Left lung (tissue), 10 donors: ENCODE measurements around the gene SYS1. TPM values are rescaled to one million over a fixed set of nuclear protein-coding genes. Genes with fewer than 3 reads are reported as not detected.

ENCODE experiments used
- ATAC-seq: fragments of 200-7000 bp; cut with Tn5 transposase; one replicate; pipeline ENCODE4 v1.9.1; 2020; ENCODE audit warnings: moderate library complexity
- DNase-seq, 4 donors: peaks; one replicate each; pipeline ENCODE4 v3.0.0-alpha.2; 2013 to 2020
- H3K27ac ChIP-seq, 2 donors: fragments of 200-600 bp; sonication (generic) in 1 of 2; one replicate each; pipeline versions ENCODE4 v1.5.0 to v1.8.0; 2020 to 2021
- H3K27me3 ChIP-seq, 2 donors: fragments of 200-600 bp; sonication (generic) in 1 of 2; one replicate each; pipeline versions ENCODE4 v1.5.0 to v1.8.0; 2020 to 2021
- H3K36me3 ChIP-seq, 2 donors: fragments of 200-600 bp; sonication (generic) in 1 of 2; one replicate each; pipeline versions ENCODE4 v1.5.0 to v1.8.0; 2020 to 2021
- H3K4me1 ChIP-seq, 2 donors: fragments of 200-600 bp; one replicate each; pipeline ENCODE4 v1.8.0; 2021
- H3K4me3 ChIP-seq, 2 donors: fragments of 200-600 bp; sonication (generic) in 1 of 2; one replicate each; pipeline versions ENCODE4 v1.5.0 to v1.8.0; 2020 to 2021; ENCODE audit warnings: mild to moderate bottlenecking in 1 of 2
- H3K9me3 ChIP-seq, 2 donors: fragments of 200-600 bp; sonication (generic) in 1 of 2; one replicate each; pipeline versions ENCODE4 v1.5.0 to v1.8.0; 2020 to 2021
- intact Hi-C, 2 donors: fragments of 100-400 bp; cut with DNase I; formaldehyde crosslinking; loops; one replicate each; pipeline versions ENCODE4 v1.11.2 to v1.14.2; 2022
- polyA plus RNA-seq, 6 donors: library from polyadenylated mRNA; unstranded; fragments of 120-200 nt; gene quantifications; one replicate each; pipeline ENCODE4 v1.2.1, GENCODE V29; 2013; ENCODE audit not compliant: insufficient read length in 6 of 6
- total RNA-seq, 2 donors: library from RNA; stranded (reverse); fragmentation: NEBNext Ultra II Directional; extraction: Animal tissue kit (Norgen Biotek cat#: 25700); gene quantifications; one replicate each; pipeline ENCODE4 v1.2.1, GENCODE V29; 2021
- TF ChIP-seq, protein P1 (sequence below), 2 donors: fragments of 200-600 bp; sonication (generic) in 1 of 2; IDR thresholded peaks; one replicate each; pipeline versions ENCODE4 v1.5.0 to v1.8.0; 2021; ENCODE audit warnings: antibody characterized with exemption in 2 of 2
- donor health status: DM: no; HTN: yes; CAD: no.
- donor health status: DM: no; HTN: no; CAD: no.

SYS1 gene
- total and polyA plus RNA-seq, 8 donors: 20.8 to 48.8 (median 24.1) TPM

DNA sequence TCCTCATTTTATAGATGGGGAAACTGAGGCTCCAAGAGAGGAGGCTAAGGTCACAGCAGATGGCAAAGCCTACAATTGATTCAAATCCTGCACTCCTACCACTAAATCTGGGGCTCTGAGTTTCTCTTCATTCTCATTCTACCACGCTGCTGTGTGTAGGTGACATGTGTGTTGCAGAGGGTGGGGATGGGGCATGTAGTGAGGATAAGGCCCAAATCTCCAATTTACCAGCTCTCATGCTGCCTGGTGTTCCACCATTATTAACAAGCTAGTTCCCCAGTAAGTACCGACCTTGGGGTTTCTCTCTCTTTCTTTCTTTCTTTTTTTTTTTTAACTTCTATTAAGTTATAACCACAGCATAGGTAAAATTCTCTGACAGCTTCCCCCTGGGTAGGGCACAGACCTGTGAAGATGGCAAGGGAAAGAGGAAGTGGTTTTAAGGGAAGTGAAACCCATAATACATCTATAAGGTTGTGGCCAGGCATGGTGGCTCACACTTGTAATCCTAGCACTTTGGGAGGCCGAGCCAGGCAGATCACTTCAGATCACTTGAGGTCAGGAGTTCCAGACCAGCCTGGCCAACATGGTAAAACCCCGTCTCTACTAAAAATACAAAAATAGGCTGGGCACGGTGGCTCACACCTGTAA is 41.9 kb upstream of the SYS1 start:
- intact Hi-C loops: loop anchor here in 1 of 2 donors (5.0 to 10.0 kb wide), 2 partner anchors 116 to 454 kb away; no protein-coding TSS in a partner anchor
- ATAC-seq: no peak

DNA sequence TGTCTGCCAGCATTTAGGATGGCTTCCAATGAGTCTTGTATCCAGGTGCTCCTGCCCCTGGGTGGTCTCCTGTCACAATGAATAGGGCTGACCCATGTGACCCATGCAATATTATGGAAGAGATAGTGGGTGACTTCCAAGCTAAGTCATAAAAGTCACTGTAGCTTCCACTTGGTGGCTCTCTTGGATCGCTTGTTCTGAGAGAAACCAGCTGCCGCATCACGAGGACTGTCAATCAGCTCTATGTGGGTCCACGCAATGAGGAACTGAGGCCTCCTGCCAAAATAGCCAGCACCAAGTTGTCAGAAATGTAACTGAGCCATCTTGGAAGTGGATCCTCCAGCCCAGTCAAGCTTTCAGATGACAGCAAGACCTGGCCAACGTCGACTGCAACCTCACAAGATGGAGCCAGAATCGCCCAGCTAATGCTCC is 40.0 kb upstream of the SYS1 start:
- ATAC-seq: peak; percentile 81
- peaks cover 0 to 36% of the 10 kb centered on the region in 2 donors for H3K36me3 ChIP-seq
- peaks cover 0 to 21% of the 10 kb centered on the region in 2 donors for H3K4me1 ChIP-seq
- DNase-seq: peak in 1 of 4 donors; percentile 83
- no peak overlapping the region for H3K27ac ChIP-seq
- H3K27me3 ChIP-seq: peaks cover 0 to under 1% of the 10 kb centered on the region in 2 donors
- H3K4me3 ChIP-seq: no peak overlapping the region
- intact Hi-C loops: loop anchor here in 1 of 2 donors (5.0 to 10.0 kb wide), 2 partner anchors 114 to 452 kb away; no protein-coding TSS in a partner anchor
- H3K9me3 ChIP-seq: no peaks in the 10 kb centered on the region
- TF ChIP-seq, protein P1, sequence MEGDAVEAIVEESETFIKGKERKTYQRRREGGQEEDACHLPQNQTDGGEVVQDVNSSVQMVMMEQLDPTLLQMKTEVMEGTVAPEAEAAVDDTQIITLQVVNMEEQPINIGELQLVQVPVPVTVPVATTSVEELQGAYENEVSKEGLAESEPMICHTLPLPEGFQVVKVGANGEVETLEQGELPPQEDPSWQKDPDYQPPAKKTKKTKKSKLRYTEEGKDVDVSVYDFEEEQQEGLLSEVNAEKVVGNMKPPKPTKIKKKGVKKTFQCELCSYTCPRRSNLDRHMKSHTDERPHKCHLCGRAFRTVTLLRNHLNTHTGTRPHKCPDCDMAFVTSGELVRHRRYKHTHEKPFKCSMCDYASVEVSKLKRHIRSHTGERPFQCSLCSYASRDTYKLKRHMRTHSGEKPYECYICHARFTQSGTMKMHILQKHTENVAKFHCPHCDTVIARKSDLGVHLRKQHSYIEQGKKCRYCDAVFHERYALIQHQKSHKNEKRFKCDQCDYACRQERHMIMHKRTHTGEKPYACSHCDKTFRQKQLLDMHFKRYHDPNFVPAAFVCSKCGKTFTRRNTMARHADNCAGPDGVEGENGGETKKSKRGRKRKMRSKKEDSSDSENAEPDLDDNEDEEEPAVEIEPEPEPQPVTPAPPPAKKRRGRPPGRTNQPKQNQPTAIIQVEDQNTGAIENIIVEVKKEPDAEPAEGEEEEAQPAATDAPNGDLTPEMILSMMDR (IDR thresholded peaks at IDR 0.05): peak in 1 of 2 donors; percentile 8

More for the DNA sequence above, 41.9 kb upstream of the SYS1 start:
- Histone ChIP-seq H3K4me3 (no peak overlapping the region), H3K36me3 (peaks cover 0 to 20% of the 10 kb centered on the region in 2 donors), H3K4me1 (peaks cover 0 to 21% of the 10 kb centered on the region in 2 donors), H3K9me3 (no peaks in the 10 kb centered on the region), H3K27me3 (peaks cover 8 to 19% of the 10 kb centered on the region in 2 donors), H3K27ac (no peak overlapping the region)
- no peak for DNase-seq
- TF ChIP-seq, protein P1 (IDR thresholded peaks at IDR 0.05): no peak

DNA sequence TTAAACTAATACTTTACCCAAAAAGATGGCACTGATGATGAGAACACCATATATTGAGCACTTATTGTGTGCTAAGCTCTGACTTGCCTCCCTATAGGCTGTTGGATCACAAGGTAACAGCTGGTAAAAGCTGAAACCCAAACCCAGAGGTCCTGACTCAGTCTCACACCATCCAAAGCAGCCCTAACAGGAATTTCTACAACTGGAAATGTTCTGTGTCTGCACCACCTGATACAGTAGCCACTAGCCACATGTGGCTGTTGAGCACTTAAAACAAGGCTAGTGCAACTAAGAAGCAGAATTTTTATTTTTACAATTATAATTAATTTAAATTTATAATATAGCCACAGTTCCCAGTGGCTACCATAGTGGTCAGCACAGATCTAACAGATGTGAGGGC is 39.2 kb upstream of the SYS1 start:
- Histone ChIP-seq H3K4me3 (no peak overlapping the region), H3K36me3 (peaks cover 0 to 44% of the 10 kb centered on the region in 2 donors), H3K27ac (no peak overlapping the region), H3K9me3 (no peaks in the 10 kb centered on the region), H3K27me3 (no peaks in the 10 kb centered on the region), H3K4me1 (peaks cover 0 to 21% of the 10 kb centered on the region in 2 donors)
- intact Hi-C loops: loop anchor here in 1 of 2 donors (5.0 to 10.0 kb wide), 2 partner anchors 114 to 451 kb away; no protein-coding TSS in a partner anchor
- TF ChIP-seq, protein P1 (IDR thresholded peaks at IDR 0.05): no peak
- DNase-seq (no peak), ATAC-seq (peak; percentile 36)

DNA sequence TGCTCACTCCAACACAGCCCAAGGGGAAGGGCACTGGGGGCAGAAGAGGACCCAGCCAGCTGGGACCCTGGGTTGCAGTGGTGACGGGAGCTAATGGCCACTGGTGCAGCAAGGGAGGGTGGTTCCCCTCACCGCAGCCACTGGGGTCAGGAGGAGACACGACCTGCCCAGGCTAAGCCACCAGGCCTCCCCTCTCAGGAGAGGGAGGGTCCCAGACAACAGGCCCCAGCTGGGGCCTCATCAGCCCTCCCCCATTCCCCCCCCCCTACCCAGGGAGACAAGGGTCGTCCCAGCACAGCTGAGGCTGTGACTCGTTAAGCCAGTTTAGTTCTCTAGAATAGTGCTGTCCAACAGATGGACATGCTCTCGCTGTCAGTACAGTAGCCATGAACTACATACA is 37.6 kb upstream of the SYS1 start:
- TF ChIP-seq, protein P1 (IDR thresholded peaks at IDR 0.05): no peak
- no peaks in the 10 kb centered on the region for H3K27me3 ChIP-seq
- ATAC-seq (no peak), DNase-seq (no peak)
- H3K36me3 ChIP-seq: peaks cover 0 to 60% of the 10 kb centered on the region in 2 donors
- intact Hi-C loops: loop anchor here in 1 of 2 donors (10.0 kb wide), 1 partner anchor 449 kb away; no protein-coding TSS in a partner anchor
- peaks cover 0 to 10% of the 10 kb centered on the region in 2 donors for H3K4me1 ChIP-seq
- H3K9me3 ChIP-seq: no peaks in the 10 kb centered on the region
- H3K27ac ChIP-seq: no peak overlapping the region
- no peak overlapping the region for H3K4me3 ChIP-seq

DNA sequence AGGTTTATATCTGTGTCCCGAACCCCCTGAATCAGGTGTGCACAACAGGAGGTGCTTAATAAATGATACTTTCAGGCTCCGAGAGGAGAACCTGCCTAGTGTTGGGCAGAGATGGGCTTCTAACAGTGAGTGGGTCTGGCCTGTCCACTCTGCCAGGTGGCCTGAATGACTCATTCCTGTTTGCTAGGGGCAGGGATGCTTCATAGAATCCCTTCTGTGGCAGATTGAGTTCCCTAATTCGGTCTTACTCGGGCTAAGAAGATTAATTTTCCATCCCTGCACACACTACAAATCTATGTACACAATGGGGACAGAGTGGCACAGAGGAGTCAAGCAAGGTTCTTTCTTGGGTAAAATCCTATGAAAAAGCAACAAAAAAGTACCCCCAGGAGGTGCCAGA is 34.5 kb upstream of the SYS1 start:
- Histone ChIP-seq H3K4me1 (peaks cover 0 to 3% of the 10 kb centered on the region in 2 donors), H3K27me3 (no peaks in the 10 kb centered on the region), H3K4me3 (no peak overlapping the region), H3K36me3 (peaks cover 0 to 91% of the 10 kb centered on the region in 2 donors), H3K9me3 (no peaks in the 10 kb centered on the region), H3K27ac (no peak overlapping the region)
- TF ChIP-seq, protein P1 (IDR thresholded peaks at IDR 0.05): no peak
- intact Hi-C loops: loop anchor here in 1 of 2 donors (10.0 kb wide), 1 partner anchor 446 kb away; no protein-coding TSS in a partner anchor
- no peak for DNase-seq
- no peak for ATAC-seq
